Endothelial cell of umbilical vein (primary cell): ENCODE results near the gene GALNT9. TPM values are rescaled to one million over a fixed set of nuclear protein-coding genes. Genes with fewer than 3 reads are reported as not detected.

Experiments used
- BruUV-seq: library from RNA; stranded (reverse); fragments of 400-500 nt; replicated peaks from 2 replicates; lab custom pipeline; 2021; lab: Mats Ljungman, UMichigan
- CTCF ChIA-PET: fragments of 300-600, 350-600 bp; sonication (Branson Sonifier 250); formaldehyde crosslinking; loops from one replicate; lab custom pipeline; 2021; ENCODE audit warnings: antibody characterized with exemption, inconsistent platforms; lab: Charles Lee
- POLR2A ChIA-PET: fragments of 300-600, 350-600 bp; sonication (Branson Sonifier 250); formaldehyde crosslinking; loops from one replicate; lab custom pipeline; 2021; ENCODE audit warnings: antibody characterized with exemption, inconsistent platforms; lab: Charles Lee
- DNase-seq: peaks from one replicate; pipeline ENCODE4 v3.0.0-alpha.2; 2011; ENCODE audit warnings: low read depth, low spot score
- FAIRE-seq: peaks from 2 replicates; lab custom pipeline; 2011; peaks lifted over from hg19 to GRCh38; lab: Jason Lieb, UNC
- H2AFZ ChIP-seq: 2 replicates; pipeline ENCODE4 v1.6.0; 2012; ENCODE audit warnings: low read depth, low read length, control low read depth, inconsistent platforms
- H3K27ac ChIP-seq: 2 replicates; pipeline ENCODE4 v1.5.1; 2011; ENCODE audit warnings: low read depth, mild to moderate bottlenecking, control low read depth, low read length, moderate library complexity; ENCODE audit not compliant: insufficient read depth
- H3K27me3 ChIP-seq, 2 experiments: 2 replicates each; pipeline versions ENCODE4 v1.6.0 to v1.6.1; 2011; ENCODE audit warnings: low read length in 2 of 2, mixed read lengths in 1 of 2; ENCODE audit not compliant: control insufficient read depth in 2 of 2, insufficient read depth in 2 of 2
- H3K36me3 ChIP-seq, 2 experiments: 2 replicates in 1 of 2; 3 replicates in 1 of 2; pipeline ENCODE4 v1.5.1; 2011; ENCODE audit warnings: low read length in 2 of 2, mild to moderate bottlenecking in 1 of 2, moderate library complexity in 1 of 2; ENCODE audit not compliant: control insufficient read depth in 2 of 2, insufficient read depth in 2 of 2; ENCODE audit errors: extremely low read depth in 1 of 2
- H3K4me1 ChIP-seq: 3 replicates; pipeline ENCODE4 v1.5.1; 2011; ENCODE audit warnings: mild to moderate bottlenecking, low read length; ENCODE audit not compliant: control insufficient read depth, insufficient read depth; ENCODE audit errors: extremely low read depth
- H3K4me2 ChIP-seq: 2 replicates; pipeline ENCODE4 v1.6.1; 2011; ENCODE audit warnings: low read length, control low read depth, mixed read lengths; ENCODE audit not compliant: insufficient read depth
- H3K4me3 ChIP-seq, 3 experiments: fragments of 200-600 bp in 1 of 3; sonication (generic), shearing (Covaris generic) in 1 of 3; replicated peaks in 1 of 3; 2 replicates each; pipeline ENCODE4 v1.5.1; 2011 to 2016; ENCODE audit warnings: control low read depth in 3 of 3, low read length in 3 of 3, mild to moderate bottlenecking in 2 of 3, inconsistent platforms in 1 of 3, low read depth in 1 of 3, moderate library complexity in 1 of 3; ENCODE audit not compliant: insufficient read depth in 1 of 3
- H3K79me2 ChIP-seq: 2 replicates; pipeline ENCODE4 v1.6.0; 2012; ENCODE audit warnings: low read length, inconsistent platforms; ENCODE audit not compliant: control insufficient read depth, insufficient read depth
- H3K9ac ChIP-seq: replicated peaks from 2 replicates; pipeline ENCODE3; 2011; ENCODE audit warnings: low read length, control low read depth; ENCODE audit not compliant: insufficient read depth; ENCODE audit errors: extremely low read depth
- H3K9me1 ChIP-seq: replicated peaks from 3 replicates; pipeline ENCODE4 v1.6.0; 2011; ENCODE audit warnings: mild to moderate bottlenecking, low read length; ENCODE audit not compliant: control insufficient read depth, insufficient read depth; ENCODE audit errors: extremely low read depth
- H3K9me3 ChIP-seq: replicated peaks from 2 replicates; pipeline ENCODE4 v1.5.1; 2012; ENCODE audit warnings: low read length, inconsistent platforms; ENCODE audit not compliant: control insufficient read depth, insufficient read depth
- H4K20me1 ChIP-seq: replicated peaks from 2 replicates; pipeline ENCODE3; 2011; ENCODE audit warnings: mild to moderate bottlenecking, low read length; ENCODE audit not compliant: control insufficient read depth, insufficient read depth; ENCODE audit errors: extremely low read depth
- FOS ChIP-seq: IDR thresholded peaks from 2 replicates; pipeline ENCODE4 v1.6.1; 2011; ENCODE audit warnings: mild to moderate bottlenecking, low read length, moderate library complexity, borderline replicate concordance; ENCODE audit not compliant: insufficient read depth
- MYC ChIP-seq: IDR thresholded peaks from one replicate; pipeline ENCODE4 v1.6.1; 2011; ENCODE audit warnings: mild to moderate bottlenecking, low read depth, low read length
- dilution Hi-C: fragments of 300-500 bp; cut with MboI; formaldehyde crosslinking; loops from one replicate; pipeline ENCODE4 v1.15.0; 2019; ENCODE audit warnings: low sequenced_read_pairs; ENCODE audit not compliant: extremely low pct_ligation_motif_present
- intact Hi-C: fragments of 100-400 bp; cut with micrococcal nuclease; formaldehyde crosslinking; loops from one replicate; pipeline ENCODE4 v1.10.0; 2022
- polyA plus RNA-seq, 4 experiments: library from polyadenylated mRNA; depleted of rRNA in 3 of 4; stranded (reverse) in 3 of 4; unstranded in 1 of 4; fragments of >200 nt; gene quantifications; 2 replicates each; pipeline versions ENCODE4 v1.2.1 to v1.2.3, GENCODE V29; 2011 to 2012; ENCODE audit warnings: missing spikeins in 1 of 4
- total RNA-seq: library from RNA; stranded (reverse); gene quantifications from 2 replicates; pipeline ENCODE4 v1.2.3, GENCODE V29; 2021

Gene GALNT9
- total and polyA plus RNA-seq, 2 donors (not counting 3 experiments of a cell fraction or from before 2014, with no cell fraction given), result 0.14 to 0.73 TPM

- Histone ChIP-seq H3K4me3 (no peak overlapping the region), H2AFZ (no peak overlapping the region), H3K27ac (no peak overlapping the region), H3K9me3 (no peaks in the 10 kb centered on the region), H3K36me3 (no peaks in the 10 kb centered on the region), H3K9ac (no peak overlapping the region), H4K20me1 (no peaks in the 10 kb centered on the region), H3K27me3 (no peaks in the 10 kb centered on the region), H3K79me2 (no peaks in the 10 kb centered on the region), H3K4me1 (no peaks in the 10 kb centered on the region), H3K4me2 (no peak overlapping the region), H3K9me1 (no peaks in the 10 kb centered on the region)
- CTCF ChIA-PET, result no interaction called here
- POLR2A ChIA-PET, result no interaction called here
- FAIRE-seq, result no peak
- dilution Hi-C loops (no loop called here), intact Hi-C loops (no loop called here)
- no peak for DNase-seq
- no peak for TF ChIP-seq FOS
- no TSS peak for BruUV-seq
Measured at GRCh38 chr12:132324173-132324572, 5.2 kb downstream of the GALNT9 start.

- intact Hi-C loops, result no loop called here
- no peak overlapping the region for H3K4me3 ChIP-seq
- no peak for TF ChIP-seq MYC
- TF ChIP-seq FOS, result no peak
- no peak overlapping the region for H3K27ac ChIP-seq
- no peak overlapping the region for H3K9ac ChIP-seq
- no peaks in the 10 kb centered on the region for H4K20me1 ChIP-seq
- H3K36me3 ChIP-seq, result no peaks in the 10 kb centered on the region
- ChIA-PET CTCF (no interaction called here), POLR2A (no interaction called here)
- FAIRE-seq (no peak), DNase-seq (no peak)
- H3K4me1 ChIP-seq, result no peaks in the 10 kb centered on the region
- H2AFZ ChIP-seq, result no peak overlapping the region
- no peaks in the 10 kb centered on the region for H3K9me3 ChIP-seq
- no peaks in the 10 kb centered on the region for H3K9me1 ChIP-seq
- no peak overlapping the region for H3K4me2 ChIP-seq
- no TSS peak for BruUV-seq
- no peaks in the 10 kb centered on the region for H3K79me2 ChIP-seq
- dilution Hi-C loops, result no loop called here
- no peaks in the 10 kb centered on the region for H3K27me3 ChIP-seq
Measured at GRCh38 chr12:132323171-132324010, 6.0 kb downstream of the GALNT9 start.
